ENCODE results near the gene PTPRO.
A peak's percentile ranks its signal among the peaks of the same experiment; 100 is the strongest.
"Not testable (repeated sequence)": the region's sequence is repeated elsewhere in the genome, so short reads cannot be mapped to it uniquely, and the experiment has no call there.

Gene PTPRO

GRCh38 chr12:15600223-15600935 lies 278.1 kb downstream of the PTPRO start:
- in situ Hi-C loops (cut with MboI; ENCODE audit: low sequenced_read_pairs), result no loop called here
- Histone ChIP-seq H3K9me3 (no peaks in the 10 kb centered on the region), H3K27me3 (ENCODE audit: low read depth) (no peaks in the 10 kb centered on the region), H3K36me3 (replicated peaks) (no peaks in the 10 kb centered on the region), H3K4me1 (no peaks in the 10 kb centered on the region), H3K4me3 (no peak overlapping the region)
- DNase-seq (ENCODE audit: low spot score in 2 of 2), result no peak

DNA sequence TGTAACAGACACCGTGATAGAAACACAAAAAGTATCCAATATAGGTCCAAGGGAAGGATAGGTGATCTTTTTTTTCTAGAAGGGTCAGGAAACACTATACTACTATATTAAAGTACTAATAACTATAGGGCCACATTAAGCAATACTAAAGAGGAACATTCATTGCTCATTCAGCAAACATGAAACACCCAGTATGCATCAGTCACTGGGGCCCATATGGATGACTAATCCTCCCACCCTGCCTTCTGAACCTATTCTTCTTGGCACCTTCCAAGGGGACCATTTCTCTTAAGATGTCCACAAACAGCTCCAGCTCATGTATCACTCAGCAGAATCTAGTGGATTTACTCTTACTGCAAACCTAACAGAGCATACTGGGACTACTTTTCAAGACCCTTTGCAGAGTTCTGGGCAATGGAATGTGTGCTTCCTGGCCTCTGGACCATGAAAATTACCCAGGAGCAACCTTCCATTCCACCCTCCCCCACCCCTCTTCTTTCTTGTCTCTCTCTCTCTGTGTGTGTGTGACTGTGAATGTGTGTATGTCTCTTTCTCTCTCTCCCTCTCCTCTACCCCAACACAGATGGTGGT lies 279.0 kb downstream of the PTPRO start:
- DNase-seq (ENCODE audit: low spot score in 2 of 2), result no peak
- Histone ChIP-seq H3K4me1 (no peaks in the 10 kb centered on the region), H3K9me3 (no peaks in the 10 kb centered on the region), H3K4me3 (no peak overlapping the region), H3K36me3 (replicated peaks) (no peaks in the 10 kb centered on the region), H3K27me3 (ENCODE audit: low read depth) (no peaks in the 10 kb centered on the region)
- in situ Hi-C loops (cut with MboI; ENCODE audit: low sequenced_read_pairs), result no loop called here

GRCh38 chr12:15602051-15602672 lies 279.9 kb downstream of the PTPRO start:
- in situ Hi-C loops (cut with MboI; ENCODE audit: low sequenced_read_pairs), result no loop called here

DNA sequence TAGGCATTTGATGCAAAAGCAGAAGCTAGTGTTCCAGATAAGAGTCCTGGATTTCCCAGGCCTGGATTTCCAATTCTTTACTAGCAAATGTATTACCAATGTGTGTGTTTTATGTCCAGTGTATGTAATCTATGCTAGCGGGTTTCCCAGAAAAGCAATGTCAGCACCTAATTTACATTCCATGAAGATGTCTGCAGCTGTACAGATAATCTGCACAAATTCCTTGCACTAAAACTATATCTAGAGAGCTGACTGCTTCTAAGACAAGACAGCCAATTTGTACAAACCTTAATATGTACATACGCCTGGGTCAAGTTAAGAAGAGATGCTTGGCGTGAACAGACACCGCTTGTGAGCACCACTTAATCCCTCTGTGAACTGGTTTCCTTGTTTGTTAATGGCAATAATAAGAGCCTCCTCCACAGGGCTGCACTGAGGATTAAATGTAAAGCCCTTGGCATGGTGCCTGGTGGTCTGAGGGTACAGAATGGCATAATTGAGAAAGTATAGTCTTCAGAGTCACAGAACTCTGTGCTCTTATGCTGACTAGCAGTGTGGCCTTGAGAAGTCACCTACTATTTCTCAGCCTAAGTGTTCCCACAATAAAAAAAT lies 281.3 kb downstream of the PTPRO start:
- H3K4me1 ChIP-seq, result no peaks in the 10 kb centered on the region
- H3K4me3 ChIP-seq, result no peak overlapping the region
- in situ Hi-C loops (cut with MboI; ENCODE audit: low sequenced_read_pairs), result no loop called here
- H3K27me3 ChIP-seq (ENCODE audit: low read depth), result no peaks in the 10 kb centered on the region
- DNase-seq (ENCODE audit: low spot score in 2 of 2), result peak in 1 of 2 experiments; percentile 41
- no peaks in the 10 kb centered on the region for H3K36me3 ChIP-seq (replicated peaks)
- no peaks in the 10 kb centered on the region for H3K9me3 ChIP-seq

More at GRCh38 chr12:15602051-15602672, 279.9 kb downstream of the PTPRO start:
- Histone ChIP-seq H3K4me3 (no peak overlapping the region), H3K4me1 (no peaks in the 10 kb centered on the region), H3K27me3 (ENCODE audit: low read depth) (no peaks in the 10 kb centered on the region), H3K9me3 (no peaks in the 10 kb centered on the region), H3K36me3 (replicated peaks) (no peaks in the 10 kb centered on the region)
- DNase-seq (ENCODE audit: low spot score in 2 of 2), result no peak

- Histone ChIP-seq H3K4me3 (no peak overlapping the region), H3K36me3 (replicated peaks) (no peaks in the 10 kb centered on the region), H3K27me3 (ENCODE audit: low read depth) (no peaks in the 10 kb centered on the region), H3K4me1 (peaks cover 3% of the 10 kb centered on the region; the same call in 1 of the 2 replicates), H3K9me3 (no peaks in the 10 kb centered on the region)
- in situ Hi-C loops (cut with MboI; ENCODE audit: low sequenced_read_pairs), result no loop called here
- DNase-seq (ENCODE audit: low spot score in 2 of 2), result no peak
Measured at GRCh38 chr12:15605881-15606590, 283.7 kb downstream of the PTPRO start.

- Histone ChIP-seq H3K9me3 (no peaks in the 10 kb centered on the region; the same call in 1 of the 2 replicates), H3K4me3 (no peak overlapping the region), H3K4me1 (peaks cover 3% of the 10 kb centered on the region; the same call in 1 of the 2 replicates), H3K36me3 (replicated peaks) (no peaks in the 10 kb centered on the region), H3K27me3 (ENCODE audit: low read depth) (no peaks in the 10 kb centered on the region)
- in situ Hi-C loops (cut with MboI; ENCODE audit: low sequenced_read_pairs), result no loop called here
- no peak for DNase-seq (ENCODE audit: low spot score in 2 of 2)
Measured at GRCh38 chr12:15608406-15608805, 286.1 kb downstream of the PTPRO start.

GRCh38 chr12:15608941-15609340 lies 286.6 kb downstream of the PTPRO start:
- Histone ChIP-seq H3K27me3 (ENCODE audit: low read depth) (no peaks in the 10 kb centered on the region), H3K4me3 (no peak overlapping the region), H3K36me3 (replicated peaks) (no peaks in the 10 kb centered on the region), H3K4me1 (peaks cover 3% of the 10 kb centered on the region; the same call in 1 of the 2 replicates), H3K9me3 (no peaks in the 10 kb centered on the region; the same call in 1 of the 2 replicates)
- in situ Hi-C loops (cut with MboI; ENCODE audit: low sequenced_read_pairs), result no loop called here
- DNase-seq (ENCODE audit: low spot score in 2 of 2), result no peak

GRCh38 chr12:15613981-15614380 lies 291.7 kb downstream of the PTPRO start:
- Histone ChIP-seq H3K4me3 (no peak overlapping the region), H3K36me3 (replicated peaks) (no peaks in the 10 kb centered on the region), H3K9me3 (no peaks in the 10 kb centered on the region; the same call in 1 of the 2 replicates), H3K27me3 (ENCODE audit: low read depth) (no peaks in the 10 kb centered on the region), H3K4me1 (peaks cover 6% of the 10 kb centered on the region; the same call in 1 of the 2 replicates)
- in situ Hi-C loops (cut with MboI; ENCODE audit: low sequenced_read_pairs), result no loop called here
- DNase-seq (ENCODE audit: low spot score in 2 of 2), result no peak

DNA sequence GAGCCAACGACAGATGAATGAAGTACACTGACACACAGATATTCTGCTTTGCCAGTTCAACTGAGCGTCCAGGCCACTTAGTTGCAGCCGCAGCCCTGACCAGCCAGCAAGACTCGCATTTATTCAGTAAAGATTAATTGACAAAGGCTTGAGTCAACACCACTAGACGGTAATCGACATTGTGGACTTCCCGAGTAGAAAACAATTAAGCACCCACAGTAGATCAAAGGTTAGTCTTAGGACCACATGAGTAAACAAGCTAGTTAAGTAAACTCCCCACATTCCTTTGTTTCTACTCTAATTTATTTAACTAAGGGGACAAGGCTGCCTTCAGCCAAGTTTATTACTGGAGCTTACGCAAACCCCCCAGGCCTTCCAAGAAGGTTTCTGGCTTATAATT lies 294.2 kb downstream of the PTPRO start:
- DNase-seq (ENCODE audit: low spot score in 2 of 2); H3K27me3 ChIP-seq (ENCODE audit: low read depth); H3K4me3 ChIP-seq; H3K36me3 ChIP-seq (replicated peaks); H3K9me3 ChIP-seq; in situ Hi-C loops (cut with MboI; ENCODE audit: low sequenced_read_pairs); H3K4me1 ChIP-seq: not testable (repeated sequence)

- no peaks in the 10 kb centered on the region for H3K9me3 ChIP-seq
- H3K36me3 ChIP-seq (replicated peaks), result no peaks in the 10 kb centered on the region
- 0 out of 2 replicates have a peak, but pooled peaks cover under 1% of the 10 kb centered on the region for H3K4me1 ChIP-seq
- in situ Hi-C loops (cut with MboI; ENCODE audit: low sequenced_read_pairs), result no loop called here
- H3K27me3 ChIP-seq (ENCODE audit: low read depth), result no peaks in the 10 kb centered on the region
- no peak for DNase-seq (ENCODE audit: low spot score in 2 of 2)
- no peak overlapping the region for H3K4me3 ChIP-seq
Measured at GRCh38 chr12:15620741-15621539, 298.6 kb downstream of the PTPRO start.

GRCh38 chr12:15625075-15625474 lies 302.8 kb downstream of the PTPRO start:
- no peaks in the 10 kb centered on the region for H3K36me3 ChIP-seq (replicated peaks)
- in situ Hi-C loops (cut with MboI; ENCODE audit: low sequenced_read_pairs), result no loop called here

DNA sequence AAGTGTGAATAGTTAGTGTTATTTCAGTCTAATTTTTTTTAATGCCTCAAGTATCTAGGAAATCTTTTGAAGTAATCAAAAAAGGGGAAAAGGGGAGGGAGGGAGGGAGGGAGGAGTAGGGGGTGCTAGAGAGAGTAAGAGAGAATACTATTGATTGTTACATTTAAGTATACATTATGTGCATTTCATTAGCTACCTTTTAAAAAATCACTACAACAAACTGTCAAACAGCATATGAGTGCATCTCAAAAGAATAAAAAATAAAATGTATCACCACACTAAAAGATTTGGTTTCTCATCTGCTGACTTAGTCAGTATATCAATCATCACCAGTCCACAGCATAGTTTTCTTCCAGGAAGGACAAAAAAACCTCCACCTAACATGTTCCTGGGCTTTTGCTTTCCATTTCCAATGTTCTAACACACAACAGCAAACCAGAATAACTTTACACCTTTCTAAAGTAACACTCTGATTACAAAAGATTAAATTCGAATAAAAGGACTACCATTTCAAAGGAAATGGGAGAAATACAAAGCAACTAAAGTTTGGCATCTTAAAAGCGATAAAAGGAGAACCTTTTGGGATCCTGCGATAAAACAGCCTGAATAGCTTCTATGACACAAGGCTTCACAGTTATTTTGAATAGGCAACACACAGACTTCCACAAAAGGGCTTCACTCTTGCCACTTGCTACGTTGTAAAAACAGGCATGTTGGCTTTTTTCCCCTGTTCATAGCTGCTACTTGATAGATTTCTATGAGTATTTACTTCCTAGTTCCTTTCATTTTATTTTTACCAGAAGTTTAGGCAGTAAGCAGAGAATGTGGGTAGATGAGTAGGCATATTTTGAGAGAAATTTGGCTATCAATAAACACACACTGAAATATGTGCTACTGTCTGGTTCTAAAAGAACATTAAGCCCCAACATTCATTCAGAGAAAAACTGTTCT lies 306.0 kb downstream of the PTPRO start:
- H3K9me3 ChIP-seq, result no peaks in the 10 kb centered on the region
- H3K27me3 ChIP-seq (ENCODE audit: low read depth), result no peaks in the 10 kb centered on the region
- H3K4me3 ChIP-seq, result no peak overlapping the region
- no peak for DNase-seq (ENCODE audit: low spot score in 2 of 2)
- in situ Hi-C loops (cut with MboI; ENCODE audit: low sequenced_read_pairs), result no loop called here
- no peaks in the 10 kb centered on the region for H3K36me3 ChIP-seq (replicated peaks)
- peaks cover 9% of the 10 kb centered on the region for H3K4me1 ChIP-seq

More at GRCh38 chr12:15625075-15625474, 302.8 kb downstream of the PTPRO start:
- DNase-seq (ENCODE audit: low spot score in 2 of 2), result no peak
- H3K9me3 ChIP-seq, result no peaks in the 10 kb centered on the region
- H3K4me3 ChIP-seq, result no peak overlapping the region
- H3K4me1 ChIP-seq, result peaks cover 9% of the 10 kb centered on the region
- H3K27me3 ChIP-seq (ENCODE audit: low read depth), result no peaks in the 10 kb centered on the region

Measured in HAP-1 (cell line).